K562 (cell line): Measurements from ENCODE around the gene HIGD1C.

Experiments used
- CBX2 ChIP-seq: fragments of 200-600 bp; sonication (generic); IDR thresholded peaks from one replicate; pipeline ENCODE4 v1.6.1; 2012; ENCODE audit warnings: mild to moderate bottlenecking, low read length, inconsistent platforms; ENCODE audit not compliant: insufficient read depth, poor library complexity, severe bottlenecking
- DDX20 ChIP-seq: fragments of 450-650 bp; IDR thresholded peaks from 2 replicates; pipeline ENCODE4 v1.6.1; 2016; ENCODE audit warnings: missing genetic modification characterization, low read depth, mild to moderate bottlenecking, missing compliant biosample characterization, moderate library complexity
- ELF4 ChIP-seq: fragments of 450-650 bp; formaldehyde crosslinking; IDR thresholded peaks from 2 replicates; pipeline ENCODE4 v1.4.0; 2022; ENCODE audit warnings: missing genetic modification characterization
- IRF2 ChIP-seq: sonication (generic); formaldehyde crosslinking; IDR thresholded peaks from 2 replicates; pipeline ENCODE4 v1.8.1; 2022; ENCODE audit warnings: mild to moderate bottlenecking, missing genetic modification reagents
- ZNF507 ChIP-seq: conservative IDR thresholded peaks from 2 replicates; pipeline ENCODE4 v1.6.1; 2017; ENCODE audit warnings: missing genetic modification characterization, missing compliant biosample characterization
- ZSCAN29 ChIP-seq: fragments of 450-650 bp; IDR thresholded peaks from 2 replicates; pipeline ENCODE4 v1.6.1; 2017
- TF ChIP-seq, protein P1 (sequence below), 3 experiments: IDR thresholded peaks in 2 of 3; conservative IDR thresholded peaks in 1 of 3; 2 replicates each; pipeline ENCODE4 v1.5.1; 2011 to 2012; ENCODE audit warnings: low read length in 3 of 3, mild to moderate bottlenecking in 3 of 3, control low read depth in 2 of 3, improper control_type of control experiment in 1 of 3, inconsistent platforms in 1 of 3, low read depth in 1 of 3, mixed read lengths in 1 of 3, moderate library complexity in 1 of 3; ENCODE audit not compliant: insufficient read depth in 2 of 3
- TF ChIP-seq, protein P2 (sequence below): sonication (generic); formaldehyde crosslinking; IDR thresholded peaks from 2 replicates; pipeline ENCODE4 v1.8.0; 2022; ENCODE audit warnings: mild to moderate bottlenecking, low read depth, missing genetic modification reagents
- TF ChIP-seq, protein P3 (sequence below): fragments of 250-450 bp; sonication (Bioruptor Pico); IDR thresholded peaks from 2 replicates; pipeline ENCODE4 v1.4.0; 2020; ENCODE audit warnings: mild to moderate bottlenecking
- TF ChIP-seq, protein P4 (sequence below): sonication (generic); formaldehyde crosslinking; IDR thresholded peaks from 2 replicates; pipeline ENCODE4 v1.9.0; 2022; ENCODE audit warnings: mild to moderate bottlenecking, missing genetic modification reagents
- TF ChIP-seq, protein P5 (sequence below): sonication (generic); formaldehyde crosslinking; IDR thresholded peaks from 2 replicates; pipeline ENCODE4 v1.8.0; 2022; ENCODE audit warnings: missing genetic modification reagents, mild to moderate bottlenecking, borderline replicate concordance

DNA sequence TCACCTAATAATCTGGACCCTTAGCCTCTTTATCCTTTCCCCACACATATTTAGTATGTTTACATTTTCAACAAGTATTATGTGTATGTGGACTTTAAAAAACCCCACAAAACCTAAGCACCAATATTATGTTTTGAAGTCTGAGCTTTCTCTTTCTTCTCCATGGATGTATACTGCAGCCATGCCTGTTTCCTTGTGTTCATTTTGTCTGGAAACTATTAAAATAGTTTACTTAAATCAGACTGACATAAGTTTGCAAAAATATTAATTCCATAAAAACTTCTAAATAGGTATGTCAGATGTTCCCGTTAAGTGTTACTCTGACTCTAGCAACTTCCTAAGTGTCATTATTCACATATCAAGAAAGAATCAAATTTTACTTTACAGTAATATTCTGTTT lies 2.9 kb downstream of the HIGD1C start:
- TF ChIP-seq, protein P1, sequence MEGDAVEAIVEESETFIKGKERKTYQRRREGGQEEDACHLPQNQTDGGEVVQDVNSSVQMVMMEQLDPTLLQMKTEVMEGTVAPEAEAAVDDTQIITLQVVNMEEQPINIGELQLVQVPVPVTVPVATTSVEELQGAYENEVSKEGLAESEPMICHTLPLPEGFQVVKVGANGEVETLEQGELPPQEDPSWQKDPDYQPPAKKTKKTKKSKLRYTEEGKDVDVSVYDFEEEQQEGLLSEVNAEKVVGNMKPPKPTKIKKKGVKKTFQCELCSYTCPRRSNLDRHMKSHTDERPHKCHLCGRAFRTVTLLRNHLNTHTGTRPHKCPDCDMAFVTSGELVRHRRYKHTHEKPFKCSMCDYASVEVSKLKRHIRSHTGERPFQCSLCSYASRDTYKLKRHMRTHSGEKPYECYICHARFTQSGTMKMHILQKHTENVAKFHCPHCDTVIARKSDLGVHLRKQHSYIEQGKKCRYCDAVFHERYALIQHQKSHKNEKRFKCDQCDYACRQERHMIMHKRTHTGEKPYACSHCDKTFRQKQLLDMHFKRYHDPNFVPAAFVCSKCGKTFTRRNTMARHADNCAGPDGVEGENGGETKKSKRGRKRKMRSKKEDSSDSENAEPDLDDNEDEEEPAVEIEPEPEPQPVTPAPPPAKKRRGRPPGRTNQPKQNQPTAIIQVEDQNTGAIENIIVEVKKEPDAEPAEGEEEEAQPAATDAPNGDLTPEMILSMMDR (IDR thresholded peaks at IDR 0.05 in 2 of 3, conservative IDR thresholded peaks at IDR 0.05 in 1 of 3; ENCODE audit: insufficient read depth in 2 of 3, low read depth in 1 of 3, low read length in 3 of 3), result no peak
- TF ChIP-seq, protein P2, sequence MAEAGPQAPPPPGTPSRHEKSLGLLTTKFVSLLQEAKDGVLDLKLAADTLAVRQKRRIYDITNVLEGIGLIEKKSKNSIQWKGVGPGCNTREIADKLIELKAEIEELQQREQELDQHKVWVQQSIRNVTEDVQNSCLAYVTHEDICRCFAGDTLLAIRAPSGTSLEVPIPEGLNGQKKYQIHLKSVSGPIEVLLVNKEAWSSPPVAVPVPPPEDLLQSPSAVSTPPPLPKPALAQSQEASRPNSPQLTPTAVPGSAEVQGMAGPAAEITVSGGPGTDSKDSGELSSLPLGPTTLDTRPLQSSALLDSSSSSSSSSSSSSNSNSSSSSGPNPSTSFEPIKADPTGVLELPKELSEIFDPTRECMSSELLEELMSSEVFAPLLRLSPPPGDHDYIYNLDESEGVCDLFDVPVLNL (CRISPR knock-in tag), result no peak
- TF ChIP-seq ZSCAN29, result no peak
- TF ChIP-seq DDX20, result no peak
- TF ChIP-seq, protein P3, sequence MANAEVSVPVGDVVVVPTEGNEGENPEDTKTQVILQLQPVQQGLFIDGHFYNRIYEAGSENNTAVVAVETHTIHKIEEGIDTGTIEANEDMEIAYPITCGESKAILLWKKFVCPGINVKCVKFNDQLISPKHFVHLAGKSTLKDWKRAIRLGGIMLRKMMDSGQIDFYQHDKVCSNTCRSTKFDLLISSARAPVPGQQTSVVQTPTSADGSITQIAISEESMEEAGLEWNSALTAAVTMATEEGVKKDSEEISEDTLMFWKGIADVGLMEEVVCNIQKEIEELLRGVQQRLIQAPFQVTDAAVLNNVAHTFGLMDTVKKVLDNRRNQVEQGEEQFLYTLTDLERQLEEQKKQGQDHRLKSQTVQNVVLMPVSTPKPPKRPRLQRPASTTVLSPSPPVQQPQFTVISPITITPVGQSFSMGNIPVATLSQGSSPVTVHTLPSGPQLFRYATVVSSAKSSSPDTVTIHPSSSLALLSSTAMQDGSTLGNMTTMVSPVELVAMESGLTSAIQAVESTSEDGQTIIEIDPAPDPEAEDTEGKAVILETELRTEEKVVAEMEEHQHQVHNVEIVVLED, result no peak
- TF ChIP-seq, protein P4, sequence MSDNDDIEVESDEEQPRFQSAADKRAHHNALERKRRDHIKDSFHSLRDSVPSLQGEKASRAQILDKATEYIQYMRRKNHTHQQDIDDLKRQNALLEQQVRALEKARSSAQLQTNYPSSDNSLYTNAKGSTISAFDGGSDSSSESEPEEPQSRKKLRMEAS (CRISPR knock-in tag), result no peak
- TF ChIP-seq CBX2, result no peak
- TF ChIP-seq ZNF507 (tag), result no peak
- TF ChIP-seq IRF2 (CRISPR knock-in tag), result no peak
- TF ChIP-seq, protein P5, sequence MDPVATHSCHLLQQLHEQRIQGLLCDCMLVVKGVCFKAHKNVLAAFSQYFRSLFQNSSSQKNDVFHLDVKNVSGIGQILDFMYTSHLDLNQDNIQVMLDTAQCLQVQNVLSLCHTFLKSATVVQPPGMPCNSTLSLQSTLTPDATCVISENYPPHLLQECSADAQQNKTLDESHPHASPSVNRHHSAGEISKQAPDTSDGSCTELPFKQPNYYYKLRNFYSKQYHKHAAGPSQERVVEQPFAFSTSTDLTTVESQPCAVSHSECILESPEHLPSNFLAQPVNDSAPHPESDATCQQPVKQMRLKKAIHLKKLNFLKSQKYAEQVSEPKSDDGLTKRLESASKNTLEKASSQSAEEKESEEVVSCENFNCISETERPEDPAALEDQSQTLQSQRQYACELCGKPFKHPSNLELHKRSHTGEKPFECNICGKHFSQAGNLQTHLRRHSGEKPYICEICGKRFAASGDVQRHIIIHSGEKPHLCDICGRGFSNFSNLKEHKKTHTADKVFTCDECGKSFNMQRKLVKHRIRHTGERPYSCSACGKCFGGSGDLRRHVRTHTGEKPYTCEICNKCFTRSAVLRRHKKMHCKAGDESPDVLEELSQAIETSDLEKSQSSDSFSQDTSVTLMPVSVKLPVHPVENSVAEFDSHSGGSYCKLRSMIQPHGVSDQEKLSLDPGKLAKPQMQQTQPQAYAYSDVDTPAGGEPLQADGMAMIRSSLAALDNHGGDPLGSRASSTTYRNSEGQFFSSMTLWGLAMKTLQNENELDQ (CRISPR knock-in tag), result no peak
- TF ChIP-seq ELF4 (CRISPR knock-in tag), result no peak
